GM18502 (cell line): ENCODE measurements around the gene TJP2.
A peak's percentile ranks its signal among the peaks of the same experiment; 100 is the strongest.

Experiments used
- ATAC-seq: cut with Tn5 transposase; IDR thresholded peaks from one replicate; pipeline ENCODE4 v1.9.1; 2021; ENCODE audit warnings: mild to moderate bottlenecking; ENCODE audit not compliant: unreplicated experiment, poor library complexity

TJP2 gene

DNA sequence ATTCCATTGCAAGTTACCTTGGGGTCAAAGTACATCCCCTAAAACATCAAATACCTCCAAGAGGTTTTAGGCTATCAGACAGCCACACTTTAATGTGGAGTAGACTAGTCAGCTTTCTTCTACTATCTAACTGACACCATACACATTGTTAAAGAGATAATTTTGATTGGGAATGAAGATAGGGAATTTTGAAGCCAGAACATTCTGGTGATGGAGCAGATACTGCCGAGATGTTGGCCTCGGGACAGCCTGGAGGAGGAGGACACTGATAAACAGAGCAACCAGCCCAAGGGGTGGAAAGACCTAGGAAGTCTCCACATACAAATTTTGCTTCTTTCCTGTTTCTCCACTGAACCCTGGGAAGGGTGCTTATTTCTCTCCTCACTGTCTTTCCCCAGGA, 14.9 kb downstream of the TJP2 start:
- no peak for ATAC-seq

DNA sequence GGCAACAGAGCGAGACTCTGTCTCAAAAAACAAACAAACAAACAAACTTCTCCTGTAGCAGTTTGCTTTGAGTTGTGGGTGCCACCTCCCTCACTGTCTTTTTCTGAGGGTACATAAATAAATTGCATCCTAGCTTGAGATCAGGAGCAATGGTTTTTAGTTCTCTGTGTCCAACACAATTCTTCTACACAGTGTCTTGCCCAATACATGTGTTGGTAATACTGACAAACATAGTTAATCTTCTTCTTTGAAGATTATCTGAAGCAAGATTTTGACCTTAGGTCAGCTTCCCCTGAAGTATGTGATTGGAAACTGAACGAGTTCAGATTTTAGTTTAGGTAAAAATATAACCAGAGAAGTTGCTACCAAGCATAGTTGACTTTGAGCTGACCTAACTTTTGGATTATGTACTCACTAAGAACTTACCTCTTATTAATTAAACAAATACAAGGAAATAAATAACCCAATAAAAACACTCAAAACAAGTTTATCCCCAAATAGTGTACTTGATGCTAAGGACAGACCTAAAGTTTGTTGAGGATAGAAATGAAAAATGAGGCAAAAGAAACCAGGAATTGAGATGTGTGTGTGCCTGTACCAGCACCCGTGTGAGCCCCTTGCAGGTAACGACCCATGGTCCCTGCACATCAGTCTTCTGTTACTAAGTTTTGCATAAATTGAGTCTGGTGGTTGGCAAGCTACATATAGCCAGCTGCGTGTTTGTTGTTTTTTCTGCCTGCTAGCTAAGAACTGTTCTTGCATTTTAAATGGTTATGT, 16.2 kb downstream of the TJP2 start:
- peak; percentile 83 for ATAC-seq

DNA sequence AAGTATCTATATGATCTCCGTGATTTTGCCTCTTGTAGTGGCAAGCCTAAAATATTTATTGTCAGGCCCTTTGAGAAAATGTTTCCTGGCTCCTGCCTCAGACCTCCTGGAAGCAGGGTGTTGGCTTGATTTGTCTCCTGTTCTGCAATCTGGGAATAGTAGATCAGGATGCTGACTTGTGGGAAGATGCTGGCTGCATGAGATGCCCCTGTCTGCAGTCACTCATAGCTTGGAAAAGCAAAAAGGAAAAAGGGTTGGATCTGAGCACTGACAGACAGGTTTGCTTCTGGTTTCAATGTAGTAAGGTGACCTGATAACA, 16.7 kb downstream of the TJP2 start:
- ATAC-seq = no peak

DNA sequence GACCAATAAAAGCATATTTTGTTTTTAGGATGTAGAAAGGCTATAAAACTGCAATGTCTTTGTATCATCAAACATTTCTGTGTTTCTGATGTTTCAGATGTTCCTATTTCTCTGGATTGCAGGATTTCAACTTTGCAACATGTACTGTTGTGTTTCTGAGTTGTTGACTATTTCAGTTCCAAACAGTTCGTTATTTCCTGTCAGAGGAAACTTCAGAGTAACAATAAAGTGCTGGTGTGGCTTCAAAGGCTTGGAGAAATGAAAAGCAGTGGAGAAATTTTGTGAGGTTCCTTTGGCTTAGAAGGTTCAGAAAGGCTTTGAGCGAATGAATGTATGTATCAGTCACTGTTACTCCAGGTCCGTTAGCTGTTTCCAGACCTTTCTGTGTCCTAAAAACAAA, 17.2 kb downstream of the TJP2 start:
- no peak for ATAC-seq

DNA sequence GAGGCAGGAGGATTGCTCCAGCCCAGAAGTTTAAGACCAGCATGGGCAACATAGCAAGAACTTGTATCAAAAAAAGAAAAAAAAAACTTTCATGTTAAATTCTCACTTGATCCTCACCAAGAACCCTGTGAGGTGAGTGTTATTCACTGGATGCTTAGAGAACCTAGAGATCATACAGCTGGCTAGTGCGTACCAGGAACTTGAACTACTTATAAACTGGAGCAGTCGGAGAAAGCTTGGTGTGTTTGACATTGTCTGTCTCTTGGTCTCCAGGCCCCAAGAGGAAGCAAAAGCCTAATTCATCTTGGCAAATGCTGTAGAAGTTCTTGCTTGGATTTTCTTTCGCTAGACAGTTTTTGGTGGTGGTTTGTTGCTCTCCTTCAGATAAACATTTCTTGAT, 18.1 kb downstream of the TJP2 start:
- no peak for ATAC-seq

DNA sequence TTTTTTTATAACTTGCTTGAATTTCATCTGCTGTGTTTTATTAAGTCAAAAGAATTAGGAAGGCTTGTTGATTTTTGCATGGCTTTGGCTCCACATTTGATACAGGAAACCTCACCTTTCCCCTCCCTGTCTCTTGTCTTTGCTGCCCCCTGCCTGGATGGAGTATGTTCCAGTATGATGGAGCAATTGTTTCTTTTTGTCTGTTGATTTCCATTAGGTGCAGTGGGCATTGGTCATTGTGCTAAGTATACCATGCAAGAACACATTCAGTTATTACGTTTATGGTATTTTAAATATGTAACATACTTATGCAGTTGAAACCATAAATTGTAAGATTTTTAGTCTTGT, 19.6 kb downstream of the TJP2 start:
- no peak for ATAC-seq

DNA sequence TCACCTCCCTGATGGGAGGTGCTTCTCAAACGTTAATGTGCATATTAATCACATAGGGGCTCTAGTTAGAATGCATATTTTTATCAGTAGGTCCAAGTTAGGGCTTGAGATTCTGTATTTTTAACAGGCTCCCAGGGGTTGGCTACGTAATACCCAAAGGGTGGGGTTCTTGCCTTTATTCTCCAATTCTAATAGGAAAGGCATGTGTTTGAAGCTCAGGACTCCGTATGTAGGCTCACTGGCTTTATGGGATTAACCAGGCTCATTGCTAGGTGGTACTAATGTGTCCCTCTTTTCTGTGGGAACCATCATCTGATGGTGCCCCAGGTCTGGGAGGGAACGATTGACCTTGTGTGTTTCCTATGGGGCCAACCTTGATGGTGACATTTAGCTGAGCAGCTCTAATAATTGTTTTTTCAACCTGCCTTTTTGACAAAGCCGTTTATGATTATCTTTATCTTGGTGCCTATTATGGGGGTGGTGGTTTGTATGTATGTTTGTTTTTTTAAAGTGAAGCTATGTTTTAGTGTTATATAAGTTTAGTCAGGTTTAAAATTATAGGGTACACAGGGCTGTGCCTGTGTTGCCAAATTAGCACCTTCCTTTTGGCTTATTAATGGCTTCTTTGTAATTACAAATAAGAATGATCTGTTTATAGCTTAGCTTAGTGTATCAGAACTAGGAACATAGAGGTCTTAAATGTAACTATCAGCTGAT, 20.8 kb downstream of the TJP2 start:
- ATAC-seq = no peak

DNA sequence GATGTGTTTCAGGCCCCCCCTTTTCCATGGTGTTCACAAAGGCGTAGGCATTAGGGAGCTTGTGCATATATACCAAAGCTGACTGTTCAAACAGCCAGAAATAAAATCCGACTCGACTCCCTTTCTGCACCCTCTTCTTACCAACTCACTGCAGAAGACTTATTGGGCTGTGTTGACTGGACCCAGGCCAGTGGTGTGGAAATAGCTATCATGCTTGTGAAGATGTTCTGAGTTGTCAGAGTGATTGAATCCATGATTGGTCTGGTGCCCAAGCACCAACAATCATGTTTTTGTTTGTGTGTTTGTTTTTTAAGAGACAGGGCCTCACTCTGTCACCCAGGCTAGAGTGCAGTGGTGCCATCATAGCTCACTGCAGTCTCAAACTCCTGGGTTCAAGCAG, 21.6 kb downstream of the TJP2 start:
- ATAC-seq = no peak

DNA sequence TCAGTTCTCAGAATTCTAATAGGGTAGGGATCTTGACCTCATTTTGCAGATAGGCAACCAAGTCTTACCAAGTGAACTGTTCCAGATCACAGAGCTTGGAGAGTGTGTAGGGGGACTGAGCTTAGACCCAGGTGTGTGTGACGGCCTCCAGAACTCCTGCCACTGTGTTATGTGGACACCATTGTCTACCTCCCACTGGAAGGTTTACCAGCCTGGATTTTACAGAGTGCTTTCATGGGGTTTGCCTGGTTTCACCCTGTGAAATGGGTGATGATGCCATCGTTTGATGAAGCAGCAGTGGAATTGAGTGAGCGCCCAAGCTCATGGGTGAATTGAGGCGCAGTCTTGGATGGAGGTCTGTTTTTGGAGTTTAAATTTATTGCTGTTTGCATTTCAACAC, 23.6 kb downstream of the TJP2 start:
- ATAC-seq = no peak

DNA sequence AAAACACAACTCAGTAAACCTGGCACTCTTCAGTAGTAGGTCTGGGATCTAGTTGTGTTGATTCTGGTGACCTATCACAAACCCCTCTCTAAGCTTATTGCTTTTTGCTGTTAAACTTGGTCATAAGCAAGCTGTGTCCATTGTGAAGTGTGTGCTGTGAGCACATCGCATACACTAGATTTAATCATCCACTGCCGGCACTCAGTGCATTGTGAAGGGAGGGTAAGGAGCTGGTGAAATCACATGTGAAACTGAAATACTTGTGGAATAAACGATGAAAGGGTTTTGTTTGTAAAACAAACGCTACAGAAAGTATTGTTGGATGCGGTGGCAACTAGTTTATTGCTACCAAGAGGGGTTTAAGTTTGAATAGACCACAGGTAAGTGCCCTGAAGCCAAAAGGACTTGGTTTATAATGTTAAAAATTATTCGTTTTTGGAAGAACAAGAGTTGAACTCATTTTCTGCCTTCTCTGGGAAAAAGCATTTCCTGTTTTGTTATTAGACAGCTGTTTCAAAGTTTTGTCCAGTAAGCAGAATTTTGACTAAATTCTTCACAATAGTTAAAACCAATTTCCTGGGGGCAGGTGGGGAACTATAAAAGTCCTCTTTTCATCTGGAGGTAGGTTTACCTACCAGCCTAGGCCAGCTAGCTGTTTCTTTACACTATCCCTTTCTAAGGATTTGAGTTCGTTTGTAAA, 24.6 kb downstream of the TJP2 start:
- ATAC-seq = no peak

DNA sequence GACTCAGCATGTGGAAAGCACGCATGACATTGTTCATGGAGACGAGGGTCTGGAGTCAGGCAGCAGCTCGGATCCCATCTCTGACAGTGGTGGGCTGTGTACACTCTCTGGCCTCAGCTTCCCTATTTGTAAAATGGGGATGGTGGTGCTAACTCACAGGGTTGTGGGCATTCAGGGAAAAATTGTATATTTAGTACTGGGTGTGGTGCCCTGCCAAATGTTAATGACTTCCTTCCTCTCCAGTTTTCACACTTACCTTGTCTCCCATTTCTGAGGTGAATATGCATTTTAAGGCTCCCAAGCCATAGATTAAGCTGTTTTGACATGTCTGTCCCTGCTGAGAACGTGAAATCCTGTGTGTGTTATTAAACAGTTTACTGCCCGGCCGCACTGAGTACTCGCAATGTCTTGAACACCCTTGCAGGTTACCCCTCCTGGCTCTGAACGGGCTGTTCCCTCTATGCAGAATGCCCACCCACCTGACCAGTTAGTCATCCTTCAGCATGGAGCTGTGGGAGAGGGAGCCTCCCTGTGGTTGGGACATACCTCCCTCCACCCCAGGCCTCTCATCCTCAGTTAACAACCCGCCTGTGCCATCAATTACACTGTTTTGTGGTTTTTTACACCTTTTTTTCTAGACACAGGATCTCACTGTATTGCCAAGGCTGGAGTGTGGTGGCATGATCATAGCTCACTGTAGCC, 25.8 kb downstream of the TJP2 start:
- no peak for ATAC-seq

DNA sequence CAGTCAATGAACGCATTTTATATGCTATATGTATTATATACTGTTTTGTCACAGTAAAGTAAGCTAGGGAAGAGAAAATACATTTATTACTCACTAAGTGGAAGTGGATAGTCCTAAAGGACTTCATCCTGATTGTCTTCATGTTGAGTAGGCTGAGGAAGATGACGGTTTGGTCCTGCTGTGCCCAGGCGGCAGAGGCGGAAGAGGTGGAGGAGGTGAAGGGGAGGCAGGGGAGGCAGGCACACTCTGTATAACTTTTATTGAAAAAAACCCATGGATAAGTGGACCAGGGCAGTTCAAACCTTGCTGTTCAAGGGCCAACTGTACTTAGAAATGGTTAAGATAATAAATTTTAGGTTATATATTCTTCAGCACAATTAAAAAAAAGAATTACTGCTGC, 28.5 kb downstream of the TJP2 start:
- no peak for ATAC-seq

DNA sequence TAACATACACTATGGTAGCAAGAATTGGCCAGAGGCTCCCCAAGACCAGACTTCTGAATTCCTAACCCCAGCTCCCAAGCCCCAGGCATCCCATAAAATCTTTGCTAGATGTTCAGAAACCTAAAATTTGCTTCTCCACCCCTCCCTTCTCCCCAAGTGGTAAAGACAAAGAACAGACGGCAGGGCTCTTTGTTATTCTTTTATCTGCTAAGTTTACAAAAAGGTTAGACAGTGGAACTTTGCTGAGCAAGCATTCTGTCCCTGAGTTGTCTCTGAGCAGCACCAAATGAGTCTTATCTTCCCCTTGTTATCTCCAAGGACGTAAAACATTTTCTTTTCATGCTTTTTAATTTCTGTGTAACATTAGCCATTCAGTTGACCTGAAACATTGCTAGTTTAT, 30.2 kb downstream of the TJP2 start:
- ATAC-seq = no peak

DNA sequence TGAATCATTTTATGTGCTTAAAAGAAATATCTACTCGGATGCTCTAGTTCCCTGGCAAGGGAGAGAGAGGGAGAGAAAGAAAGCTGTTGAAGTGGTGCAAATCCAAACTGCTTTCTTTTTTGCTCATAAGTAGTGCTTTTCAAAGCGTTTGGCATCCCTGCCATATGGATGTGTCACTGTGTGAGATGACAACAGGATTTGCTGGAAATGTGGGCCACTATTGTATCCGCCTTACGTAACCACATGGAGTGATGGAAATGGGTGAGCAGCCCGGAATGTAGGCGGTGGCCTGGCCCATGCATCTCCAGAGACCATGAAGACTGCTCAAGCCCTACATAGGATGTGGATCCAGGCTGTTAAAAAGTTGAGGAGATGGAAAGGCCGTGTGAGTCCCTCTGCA, 30.8 kb downstream of the TJP2 start:
- ATAC-seq = no peak

DNA sequence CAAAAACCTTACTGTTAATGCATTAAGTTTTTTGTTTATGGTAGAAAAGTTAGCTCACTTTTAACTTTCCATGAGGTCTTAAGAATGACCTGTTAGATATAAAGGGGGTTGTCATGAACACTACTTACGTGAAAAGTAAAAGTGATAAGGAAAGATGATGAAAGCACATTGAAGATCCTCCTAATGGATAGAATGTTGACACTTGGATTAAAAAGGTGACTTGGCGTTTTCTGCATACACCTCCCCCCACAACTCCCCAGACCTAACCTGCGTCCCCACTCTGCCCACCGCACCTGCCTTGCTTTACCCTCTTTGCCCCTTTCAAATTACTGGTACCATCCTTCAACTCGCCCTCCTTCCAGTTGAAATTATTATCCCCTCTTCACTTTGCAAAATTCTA, 32.0 kb downstream of the TJP2 start:
- ATAC-seq = no peak

DNA sequence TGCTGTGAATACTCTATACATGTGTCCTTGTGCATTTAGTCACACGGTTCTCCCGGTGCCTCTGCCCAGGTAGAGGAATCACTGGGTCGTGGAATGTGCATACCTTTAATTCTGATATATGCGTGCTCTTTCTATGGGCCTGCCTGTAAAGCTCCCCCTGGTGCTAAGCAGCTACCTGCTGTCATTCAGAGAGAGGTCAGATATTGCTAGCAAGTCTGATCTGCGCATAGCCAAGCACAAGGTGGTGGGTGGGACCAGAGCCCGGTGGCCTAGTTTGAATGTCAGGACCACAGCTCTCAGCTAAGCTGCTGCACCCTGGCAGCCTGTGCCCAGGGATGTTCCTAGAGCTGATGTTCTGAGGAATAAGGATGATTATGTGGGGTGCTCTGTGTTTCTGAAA, 33.4 kb downstream of the TJP2 start:
- no peak for ATAC-seq

DNA sequence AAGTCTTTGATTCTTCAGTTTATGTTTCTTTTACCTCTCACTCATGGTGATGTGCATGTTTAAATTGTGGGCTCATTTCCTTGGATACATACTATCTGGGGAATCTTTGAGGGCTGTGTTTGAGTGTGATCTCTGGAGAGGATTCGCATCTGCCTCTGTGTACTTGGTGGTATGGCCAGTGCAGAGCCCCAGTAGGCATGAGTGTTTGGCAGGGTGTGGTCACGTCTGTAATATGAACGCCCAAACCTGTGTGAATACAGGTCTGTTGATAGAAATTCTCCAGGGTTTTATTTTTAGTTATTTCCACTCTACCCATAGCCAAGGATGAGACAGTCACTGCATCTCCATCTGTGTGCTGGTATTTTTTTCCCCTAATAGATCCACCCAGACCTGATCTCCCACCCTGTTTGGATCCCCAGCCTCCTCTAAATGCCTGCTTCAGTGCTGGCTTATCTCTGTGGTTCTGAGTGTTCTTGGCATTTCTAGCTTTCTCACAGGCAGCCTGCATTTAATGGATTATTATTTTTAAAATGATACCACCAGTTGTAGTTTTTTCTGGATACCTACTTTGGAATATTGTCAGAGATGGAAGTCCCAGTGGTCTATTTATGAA, 37.5 kb downstream of the TJP2 start:
- ATAC-seq = no peak

DNA sequence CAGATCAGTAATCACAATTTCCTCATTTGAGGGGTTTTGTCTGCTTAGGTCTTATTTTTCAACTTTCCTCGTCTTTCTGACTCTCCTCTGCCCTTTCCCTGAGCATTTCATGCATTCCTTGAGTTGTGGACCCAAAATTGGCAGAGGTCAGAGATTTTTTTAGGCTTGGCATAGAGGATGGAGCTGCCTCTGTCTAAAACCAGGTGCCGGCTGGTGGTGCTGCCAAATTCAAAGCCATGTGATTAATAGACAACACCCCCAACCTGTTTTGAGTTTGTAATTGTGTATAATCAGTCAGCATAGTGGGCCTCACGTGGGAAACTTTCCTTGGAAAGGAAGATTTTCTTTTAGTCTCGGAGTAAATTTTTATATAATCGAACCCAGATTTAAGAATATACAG, 39.6 kb downstream of the TJP2 start:
- no peak for ATAC-seq

DNA sequence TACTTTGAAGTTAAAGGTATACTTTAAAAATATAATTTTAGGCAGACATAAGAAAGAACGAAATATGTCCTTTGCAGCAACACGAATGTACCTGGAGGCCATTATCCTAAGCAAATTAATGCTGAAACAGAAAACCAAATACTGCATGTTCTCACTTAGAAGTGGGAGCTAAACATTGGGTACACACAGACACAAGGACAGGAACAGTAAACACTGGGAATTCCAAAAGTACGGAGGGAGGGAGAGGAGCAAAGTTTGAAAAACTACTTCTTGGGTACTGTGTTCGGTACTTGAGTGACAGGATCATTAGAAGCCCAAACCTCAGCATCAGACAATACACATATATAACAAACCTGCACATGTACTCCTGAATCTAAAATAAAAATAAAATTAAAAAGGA, 40.9 kb downstream of the TJP2 start:
- no peak for ATAC-seq

DNA sequence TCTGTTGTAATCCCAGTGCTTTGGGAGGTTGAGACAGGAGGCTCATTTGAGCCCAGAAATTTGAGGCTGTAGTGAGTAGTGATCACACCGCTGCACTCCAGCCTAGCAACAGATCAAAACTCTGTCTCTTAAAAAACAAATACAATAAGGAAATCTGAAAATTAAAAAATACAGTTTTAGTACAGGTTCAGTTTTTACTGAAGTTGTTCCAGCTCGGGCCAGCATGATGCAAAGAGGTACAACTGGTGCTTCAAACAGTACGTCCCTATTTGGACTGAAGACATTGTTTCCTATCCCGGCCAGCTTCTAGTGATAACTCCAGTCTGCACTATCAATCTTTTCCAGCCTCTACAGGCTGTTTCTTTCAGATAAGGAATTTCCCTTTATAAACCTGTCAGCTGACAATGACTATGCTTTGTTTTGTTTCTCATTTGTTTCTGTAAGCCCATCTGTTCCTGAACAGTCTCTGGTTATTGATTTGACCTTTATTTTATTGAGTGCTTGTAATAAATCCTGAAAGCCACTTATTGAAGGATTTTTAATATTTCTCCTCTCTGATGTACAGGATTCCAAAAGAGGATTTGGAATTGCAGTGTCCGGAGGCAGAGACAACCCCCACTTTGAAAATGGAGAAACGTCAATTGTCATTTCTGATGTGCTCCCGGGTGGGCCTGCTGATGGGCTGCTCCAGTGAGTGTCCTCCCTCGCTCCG, 41.9 kb downstream of the TJP2 start:
- no peak for ATAC-seq
